Pancreas (tissue), 10 donors: ENCODE results near the gene LRMDA. TPM values are rescaled to one million over a fixed set of nuclear protein-coding genes. Genes with fewer than 3 reads are reported as not detected.

Experiments
- ATAC-seq, 4 donors: fragments of 200-7000 bp; cut with Tn5 transposase; one replicate each; pipeline versions ENCODE4 v1.8.0 to v1.9.1; 2020; ENCODE audit warnings: mild to moderate bottlenecking in 4 of 4, moderate library complexity in 4 of 4
- DNase-seq, 6 donors: peaks; one replicate each; pipeline ENCODE4 v3.0.0-alpha.2; 2020
- FAIRE-seq: peaks from 2 replicates; lab custom pipeline; 2012; peaks lifted over from hg19 to GRCh38; lab: Jason Lieb, UNC
- H3K27ac ChIP-seq, 4 donors: fragments of 200-600 bp; sonication (generic); 1 replicate in 3 of 4; 2 replicates in 1 of 4; pipeline versions ENCODE4 v1.5.0 to v1.8.0; 2020
- H3K27me3 ChIP-seq, 4 donors: fragments of 200-600 bp; one replicate each; pipeline ENCODE4 v1.8.0; 2021
- H3K36me3 ChIP-seq, 3 donors: fragments of 200-600 bp; sonication (generic) in 1 of 3; one replicate each; pipeline versions ENCODE4 v1.5.0 to v1.8.0; 2020 to 2021
- H3K4me1 ChIP-seq, 3 donors: fragments of 200-600 bp; one replicate each; pipeline ENCODE4 v1.8.0; 2021
- H3K4me3 ChIP-seq, 4 donors: fragments of 200-600 bp; sonication (generic) in 2 of 4; one replicate each; pipeline versions ENCODE4 v1.5.0 to v1.8.0; 2020 to 2021
- H3K9me3 ChIP-seq, 4 donors: fragments of 200-600 bp; one replicate each; pipeline ENCODE4 v1.8.0; 2021
- WGBS, 2 donors: extraction: QIAGEN DNeasy Blood & Tissue Kit; methylation state at CpG; one replicate each; pipeline ENCODE4 v1.1.7; 2013; 5-methylcytosine and 5-hydroxymethylcytosine counted together
- intact Hi-C, 3 donors: fragments of 100-400 bp; cut with DNase I; formaldehyde crosslinking; loops; one replicate each; pipeline versions ENCODE4 v1.11.1 to v1.14.2; 2022
- polyA plus RNA-seq, 2 donors: library from polyadenylated mRNA; stranded (reverse); fragments of 200-250 nt; gene quantifications; one replicate each; pipeline ENCODE4 v1.2.3, GENCODE V29; 2013
- total RNA-seq, 6 donors: library from RNA; stranded (reverse); fragmentation: NEBNext Ultra II Directional in 4 of 6; extraction: Animal tissue kit (Norgen Biotek cat#: 25700) in 4 of 6; gene quantifications; one replicate each; pipeline versions ENCODE4 v1.2.1 to v1.2.4, GENCODE V29; 2021 to 2023
- TF ChIP-seq, protein P1 (sequence below), 4 donors: fragments of 200-600 bp; sonication (generic) in 3 of 4; IDR thresholded peaks; one replicate each; pipeline versions ENCODE4 v1.5.0 to v1.8.0; 2021; ENCODE audit warnings: antibody characterized with exemption in 4 of 4
- donor health status: healthy with polysubstance abuse.
- donor health status: DM: no; HTN: no; CAD: no; lungs with moderate emphysema.
- donor health status: DM: no; HTN: no; CAD: no.
- donor health status: control.
- donor health status: control.
- donor health status: Bipolar disorder and iron deficiency.
- donor health status: DM: yes; HTN: yes; CAD: no.
- donor health status: DM: no; HTN: no; CAD: no.
- donor health status: DM: no; HTN: no; CAD: no.
- donor health status: DM: yes; HTN: yes; CAD: no.

The LRMDA gene
- total and polyA plus RNA-seq, 8 donors: 4.6 to 21.2 (median 13.4) TPM

DNA sequence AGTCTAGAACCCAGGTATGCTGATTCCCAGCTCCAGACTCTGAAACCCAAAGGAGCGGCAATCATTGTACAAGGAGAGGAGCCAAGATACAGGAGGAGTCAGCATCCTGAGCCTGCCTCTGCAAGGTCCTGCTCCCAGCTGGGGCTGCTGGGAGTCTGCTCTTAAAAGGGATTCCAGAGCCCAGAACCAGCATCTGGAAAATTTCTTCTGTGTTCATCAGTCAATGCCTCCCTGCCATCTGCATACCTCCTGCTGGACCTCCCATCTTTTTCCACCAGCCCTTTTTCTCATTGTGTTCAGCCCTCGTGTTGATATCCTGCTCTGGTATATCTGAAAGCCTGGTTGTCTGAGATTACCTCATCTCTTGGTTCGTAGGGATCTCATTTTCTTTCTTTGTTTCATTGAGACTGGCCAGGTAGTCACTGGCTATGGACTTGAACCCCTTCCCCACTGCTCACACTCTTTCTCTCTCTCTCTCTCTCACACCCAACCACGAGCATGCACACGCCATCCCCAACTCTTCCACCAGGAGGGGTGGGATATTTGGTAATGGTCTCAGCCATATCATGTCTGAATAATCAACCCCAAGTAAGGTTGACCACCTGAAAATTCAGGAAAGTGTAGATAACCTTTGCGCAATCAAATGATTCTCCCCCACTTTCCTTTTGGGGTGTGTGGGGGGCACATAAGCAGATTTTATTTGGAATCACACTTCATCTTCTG lies 608.8 kb downstream of the LRMDA start:
- WGBS, 2 donors: 95 to 97% methylated on average over 6 of the region's 6 CpGs
- DNase-seq (no peak), ATAC-seq (no peak), FAIRE-seq (no peak)
- Histone ChIP-seq H3K4me3 (no peak overlapping the region), H3K27ac (no peak overlapping the region), H3K27me3 (no peaks in the 10 kb centered on the region), H3K9me3 (no peaks in the 10 kb centered on the region), H3K36me3 (no peaks in the 10 kb centered on the region), H3K4me1 (peaks cover 0 to 2% (median 0%) of the 10 kb centered on the region in 3 donors)
- TF ChIP-seq, protein P1, sequence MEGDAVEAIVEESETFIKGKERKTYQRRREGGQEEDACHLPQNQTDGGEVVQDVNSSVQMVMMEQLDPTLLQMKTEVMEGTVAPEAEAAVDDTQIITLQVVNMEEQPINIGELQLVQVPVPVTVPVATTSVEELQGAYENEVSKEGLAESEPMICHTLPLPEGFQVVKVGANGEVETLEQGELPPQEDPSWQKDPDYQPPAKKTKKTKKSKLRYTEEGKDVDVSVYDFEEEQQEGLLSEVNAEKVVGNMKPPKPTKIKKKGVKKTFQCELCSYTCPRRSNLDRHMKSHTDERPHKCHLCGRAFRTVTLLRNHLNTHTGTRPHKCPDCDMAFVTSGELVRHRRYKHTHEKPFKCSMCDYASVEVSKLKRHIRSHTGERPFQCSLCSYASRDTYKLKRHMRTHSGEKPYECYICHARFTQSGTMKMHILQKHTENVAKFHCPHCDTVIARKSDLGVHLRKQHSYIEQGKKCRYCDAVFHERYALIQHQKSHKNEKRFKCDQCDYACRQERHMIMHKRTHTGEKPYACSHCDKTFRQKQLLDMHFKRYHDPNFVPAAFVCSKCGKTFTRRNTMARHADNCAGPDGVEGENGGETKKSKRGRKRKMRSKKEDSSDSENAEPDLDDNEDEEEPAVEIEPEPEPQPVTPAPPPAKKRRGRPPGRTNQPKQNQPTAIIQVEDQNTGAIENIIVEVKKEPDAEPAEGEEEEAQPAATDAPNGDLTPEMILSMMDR (IDR thresholded peaks at IDR 0.05): no peak
- intact Hi-C loops: no loop called here

DNA sequence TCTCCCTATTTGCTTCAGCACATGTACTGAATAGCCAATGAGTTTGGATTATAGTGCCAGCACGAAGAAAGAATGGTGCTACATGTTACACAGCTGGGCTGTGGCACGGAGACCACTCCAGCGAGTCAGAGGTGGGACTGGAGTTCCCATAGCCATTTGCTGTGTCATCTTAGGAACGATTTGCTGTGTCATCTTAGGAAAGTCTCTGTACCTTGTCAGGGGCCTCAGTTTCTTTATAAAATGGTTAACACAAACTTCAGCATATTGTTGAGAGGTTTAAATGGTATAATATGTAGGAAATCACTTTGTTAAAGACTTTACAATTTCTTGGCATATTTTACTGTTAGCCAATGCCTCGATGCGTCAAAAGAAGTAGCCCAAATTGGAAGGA lies 609.4 kb downstream of the LRMDA start:
- no peak for FAIRE-seq
- 90 to 97% methylated on average over 6 of the region's 6 CpGs for WGBS, 2 donors
- TF ChIP-seq, protein P1 (IDR thresholded peaks at IDR 0.05): no peak

DNA sequence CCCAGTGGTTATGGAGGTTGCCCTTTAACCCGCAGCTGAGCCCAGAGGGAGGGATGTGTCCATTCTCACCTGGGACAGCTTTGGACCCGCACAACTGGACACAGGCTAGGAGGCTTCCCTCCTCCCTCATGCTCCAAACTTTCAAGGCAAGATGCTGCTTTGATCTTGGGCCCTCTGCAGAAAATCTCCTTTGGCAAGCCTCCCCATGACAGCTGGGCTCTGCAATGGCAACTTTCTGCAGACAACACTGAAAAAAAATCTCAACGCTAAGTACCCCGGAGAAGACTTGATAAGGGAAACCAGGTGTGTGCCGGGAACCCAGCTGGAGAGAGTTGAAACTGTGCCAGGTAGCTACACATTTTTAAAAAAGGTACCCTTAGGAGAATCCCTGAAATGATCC lies 610.1 kb downstream of the LRMDA start:
- Histone ChIP-seq H3K4me1 (no peaks in the 10 kb centered on the region), H3K4me3 (no peak overlapping the region), H3K27ac (no peak overlapping the region), H3K27me3 (no peaks in the 10 kb centered on the region), H3K36me3 (no peaks in the 10 kb centered on the region), H3K9me3 (no peaks in the 10 kb centered on the region)
- 77 to 82% methylated on average over 5 of the region's 5 CpGs for WGBS, 2 donors
- ATAC-seq (no peak), FAIRE-seq (no peak), DNase-seq (no peak)
- intact Hi-C loops: no loop called here
- TF ChIP-seq, protein P1 (IDR thresholded peaks at IDR 0.05): no peak

More for the DNA sequence above, 609.4 kb downstream of the LRMDA start:
- Histone ChIP-seq H3K4me1 (no peaks in the 10 kb centered on the region), H3K4me3 (no peak overlapping the region), H3K9me3 (no peaks in the 10 kb centered on the region), H3K36me3 (no peaks in the 10 kb centered on the region), H3K27me3 (no peaks in the 10 kb centered on the region), H3K27ac (no peak overlapping the region)
- DNase-seq (no peak), ATAC-seq (no peak)
- intact Hi-C loops: no loop called here

DNA sequence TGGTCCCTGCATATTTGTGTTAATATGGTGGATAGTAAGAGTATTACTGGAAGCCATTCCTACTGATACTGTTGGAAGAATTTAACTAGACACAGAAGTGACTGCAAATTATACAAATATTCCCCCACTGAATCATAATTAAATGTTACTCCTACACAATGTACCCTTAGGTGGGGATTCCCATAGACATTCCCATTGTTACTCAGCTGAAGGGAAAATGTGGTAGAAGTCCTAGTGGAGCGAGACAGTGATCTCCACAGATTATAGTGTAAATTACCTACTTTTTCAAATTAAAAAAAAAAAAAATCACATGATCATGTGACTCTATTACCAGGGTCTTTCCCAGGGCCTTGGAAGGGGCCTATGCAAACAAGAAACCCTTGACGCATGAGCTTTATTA lies 611.8 kb downstream of the LRMDA start:
- no peak for DNase-seq
- FAIRE-seq: no peak
- Histone ChIP-seq H3K27ac (no peak overlapping the region), H3K36me3 (no peaks in the 10 kb centered on the region), H3K4me3 (no peak overlapping the region), H3K4me1 (no peaks in the 10 kb centered on the region), H3K27me3 (no peaks in the 10 kb centered on the region), H3K9me3 (no peaks in the 10 kb centered on the region)
- intact Hi-C loops: no loop called here
- no peak for ATAC-seq
- TF ChIP-seq, protein P1 (IDR thresholded peaks at IDR 0.05): no peak
- 95 to 98% methylated on average over 2 of the region's 2 CpGs for WGBS, 2 donors

DNA sequence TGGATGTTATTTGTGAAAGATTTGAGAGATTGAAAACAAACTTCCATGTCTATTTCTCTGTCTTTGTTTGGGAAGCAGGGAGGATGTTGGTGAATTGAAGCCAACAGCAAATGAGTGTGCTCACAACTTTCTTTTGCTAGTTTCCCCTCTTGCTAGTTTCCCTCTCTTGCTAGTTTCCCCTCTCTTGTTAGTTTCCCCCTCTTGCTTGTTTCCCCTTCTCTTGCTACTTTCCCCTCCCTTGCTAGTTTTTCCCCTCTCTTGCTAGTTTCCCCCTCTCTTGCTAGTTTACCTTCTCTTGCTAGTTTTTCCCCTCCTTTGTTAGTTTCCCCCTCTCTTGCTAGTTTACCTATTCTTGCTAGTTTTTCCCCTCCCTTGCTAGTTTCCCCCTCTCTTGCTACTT lies 613.3 kb downstream of the LRMDA start:
- Histone ChIP-seq H3K4me3 (no peak overlapping the region), H3K4me1 (no peaks in the 10 kb centered on the region), H3K27me3 (no peaks in the 10 kb centered on the region), H3K27ac (no peak overlapping the region), H3K9me3 (no peaks in the 10 kb centered on the region), H3K36me3 (no peaks in the 10 kb centered on the region)
- intact Hi-C loops: no loop called here
- DNase-seq: no peak
- no peak for FAIRE-seq
- ATAC-seq: no peak
- TF ChIP-seq, protein P1 (IDR thresholded peaks at IDR 0.05): no peak
